GM21576 (cell line): ENCODE data around the gene UPK1A.
A peak's percentile ranks its signal among the peaks of the same experiment; 100 is the strongest.
"Not testable (repeated sequence)": the region's sequence is repeated elsewhere in the genome, so short reads cannot be mapped to it uniquely, and the experiment has no call there.

ENCODE experiments used
- ATAC-seq: cut with Tn5 transposase; IDR thresholded peaks from one replicate; pipeline ENCODE4 v1.9.1; 2021; ENCODE audit warnings: mild to moderate bottlenecking, moderate library complexity; ENCODE audit not compliant: unreplicated experiment

Gene UPK1A

DNA sequence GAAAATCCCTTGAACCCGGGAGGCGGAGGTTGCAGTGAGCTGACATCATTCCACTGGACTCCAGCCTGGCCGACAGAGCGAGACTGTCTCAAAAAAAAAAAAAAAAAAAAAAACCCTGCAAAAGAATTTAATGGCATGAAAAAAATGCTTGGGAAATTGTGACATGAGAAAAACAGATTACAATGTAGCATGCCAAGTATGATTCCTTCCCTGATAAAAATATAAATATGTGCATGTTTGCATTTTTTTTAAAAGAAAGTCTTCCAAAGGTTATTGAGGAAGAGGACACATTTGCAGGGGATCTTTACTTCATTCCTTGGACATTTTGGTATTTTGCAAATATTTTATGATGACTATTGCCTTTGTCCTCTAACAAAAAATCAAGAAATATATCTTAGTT is 23.5 kb downstream of the UPK1A start:
- ATAC-seq: no peak

DNA sequence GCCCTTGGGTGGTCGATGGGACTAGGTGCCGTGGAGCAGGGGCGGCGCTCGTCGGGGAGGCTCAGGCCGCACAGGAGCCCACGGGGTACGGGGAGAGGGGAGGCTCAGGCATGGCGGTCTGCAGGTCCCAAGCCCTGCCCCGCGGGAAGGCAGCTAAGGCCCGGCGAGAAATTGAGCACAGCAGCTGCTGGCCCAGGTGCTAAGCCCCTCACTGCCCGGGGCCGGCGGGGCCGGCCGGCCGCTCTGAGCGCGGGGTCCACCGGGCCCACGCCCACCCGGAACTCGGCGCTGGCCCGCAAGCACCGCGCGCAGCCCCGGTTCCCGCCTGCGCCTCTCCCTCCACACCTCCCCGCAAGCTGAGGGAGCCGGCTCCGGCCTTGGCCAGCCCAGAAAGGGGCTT is 24.8 kb downstream of the UPK1A start:
- ATAC-seq: not testable (repeated sequence)

DNA sequence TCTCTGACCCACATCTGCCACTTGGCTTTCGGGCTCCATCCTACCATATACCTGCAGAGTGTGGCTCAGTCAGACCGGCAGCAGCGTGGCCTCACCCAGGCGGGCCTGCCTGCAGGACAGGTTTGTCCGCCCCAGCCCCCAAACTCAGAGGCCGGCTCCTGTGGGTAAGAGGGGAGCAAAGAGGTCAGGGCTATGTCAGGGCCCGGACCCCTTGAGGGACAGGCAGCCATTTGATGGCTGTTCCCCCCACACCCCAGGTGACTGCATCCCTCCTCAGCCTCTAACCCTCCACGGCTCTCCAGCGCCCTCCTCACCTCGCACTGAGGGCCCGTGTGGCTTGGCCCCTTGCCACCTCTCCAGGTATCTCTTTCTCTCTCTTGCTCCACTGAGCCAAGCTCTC is 25.7 kb downstream of the UPK1A start:
- ATAC-seq: no peak

- no peak for ATAC-seq
These were observed 27.1 kb downstream of the UPK1A start for GRCh38 chr19:35693422-35693821.

GRCh38 chr19:35693835-35694599 is 27.7 kb downstream of the UPK1A start:
- peak; percentile 79 for ATAC-seq

DNA sequence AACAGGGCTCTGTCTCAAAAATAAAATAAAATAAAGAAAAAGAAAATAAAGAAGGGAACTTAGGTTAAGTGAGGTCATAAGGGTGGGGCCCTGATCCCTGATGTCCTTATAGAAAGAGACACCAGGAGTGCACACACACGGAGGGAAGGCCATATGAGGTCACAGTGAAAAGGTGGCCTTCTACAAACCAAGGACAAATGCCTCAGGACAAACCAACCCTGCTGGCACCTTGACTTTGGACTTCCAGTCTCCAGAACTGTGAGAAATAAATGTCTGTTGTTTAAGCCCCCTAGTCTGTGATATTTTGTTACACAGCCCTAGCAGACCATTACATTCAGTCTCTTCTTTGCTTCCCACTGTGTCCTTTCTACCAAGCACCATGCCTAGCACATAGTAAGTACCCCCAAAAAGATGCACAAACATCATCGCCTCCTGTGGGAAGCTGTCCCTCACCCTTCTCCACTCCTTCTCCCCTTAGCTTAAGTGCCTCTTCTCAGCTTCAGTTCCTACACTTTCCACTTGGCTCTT is 29.6 kb downstream of the UPK1A start:
- no peak for ATAC-seq

- no peak for ATAC-seq
These were observed 30.5 kb downstream of the UPK1A start for GRCh38 chr19:35696835-35697234.

DNA sequence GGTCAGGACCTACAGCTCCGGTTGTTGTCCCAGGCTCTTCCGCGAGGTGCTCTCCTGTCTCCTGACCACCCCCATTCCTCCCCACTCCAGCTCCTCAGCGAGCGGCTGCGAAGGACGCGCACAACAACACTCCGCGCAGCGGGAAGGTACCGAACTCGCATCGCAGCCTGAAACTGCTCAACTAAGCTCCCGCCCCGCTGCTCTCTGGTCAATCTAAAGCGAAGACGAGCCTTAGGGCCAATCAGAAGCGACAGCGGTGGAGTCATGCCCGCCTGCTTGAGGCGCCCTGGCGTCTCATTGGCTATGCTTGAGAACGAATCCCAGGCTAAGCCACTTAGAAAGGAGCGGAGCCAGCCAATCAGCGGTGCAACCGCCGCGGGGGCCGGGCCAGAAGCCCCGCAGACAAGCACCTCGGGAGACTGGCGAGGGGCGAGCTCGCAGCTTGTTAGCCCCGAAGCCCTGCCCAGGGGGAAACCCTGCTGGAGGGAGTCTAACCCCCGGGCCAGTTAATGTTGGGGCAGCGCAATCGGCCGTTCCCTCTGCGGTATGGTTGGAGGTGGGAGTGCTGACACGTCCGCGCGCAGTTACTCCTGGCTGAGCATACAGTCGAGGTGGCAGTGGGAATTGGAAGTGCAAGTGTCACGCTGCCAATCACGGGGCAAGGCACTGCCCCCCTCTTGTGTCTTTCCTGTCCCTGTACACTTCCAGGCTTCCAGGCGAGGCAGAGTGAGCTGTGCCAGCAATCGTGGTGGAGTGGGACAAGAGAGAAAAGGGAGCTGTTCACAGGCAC is 36.1 kb downstream of the UPK1A start:
- peak; percentile 88 for ATAC-seq

DNA sequence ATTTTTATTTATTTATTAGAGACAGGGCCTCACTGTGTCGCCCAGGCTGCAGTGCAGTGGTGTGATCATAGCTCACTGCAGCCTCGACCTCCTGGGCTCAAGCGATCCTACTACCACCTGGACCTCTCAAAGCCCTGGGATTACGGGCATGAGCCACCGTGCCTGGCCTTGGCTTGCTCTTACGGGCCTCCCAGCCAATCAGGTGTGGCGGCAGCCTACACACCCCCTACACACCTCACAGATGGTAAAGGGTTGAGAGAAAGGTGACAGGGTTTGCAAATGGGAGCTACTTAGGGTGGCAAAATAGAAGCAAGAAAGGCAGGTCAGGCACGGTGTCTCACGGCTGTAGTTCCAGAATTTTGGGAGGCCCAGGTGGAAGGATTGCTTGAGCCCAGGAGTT is 37.0 kb downstream of the UPK1A start:
- ATAC-seq: no peak

GRCh38 chr19:35704218-35704617 is 37.9 kb downstream of the UPK1A start, which contains the start of gene ZBTB32:
Gene ZBTB32, plus strand, starts transcription at chr19:35704558. Its CDS starts 10,069 bp downstream, at chr19:35714627.
- ATAC-seq: no peak

- no peak for ATAC-seq
These were observed 42.1 kb downstream of the UPK1A start for GRCh38 chr19:35708391-35708790.

- ATAC-seq: peak; percentile 31
These were observed 44.7 kb downstream of the UPK1A start for GRCh38 chr19:35710784-35711723.

DNA sequence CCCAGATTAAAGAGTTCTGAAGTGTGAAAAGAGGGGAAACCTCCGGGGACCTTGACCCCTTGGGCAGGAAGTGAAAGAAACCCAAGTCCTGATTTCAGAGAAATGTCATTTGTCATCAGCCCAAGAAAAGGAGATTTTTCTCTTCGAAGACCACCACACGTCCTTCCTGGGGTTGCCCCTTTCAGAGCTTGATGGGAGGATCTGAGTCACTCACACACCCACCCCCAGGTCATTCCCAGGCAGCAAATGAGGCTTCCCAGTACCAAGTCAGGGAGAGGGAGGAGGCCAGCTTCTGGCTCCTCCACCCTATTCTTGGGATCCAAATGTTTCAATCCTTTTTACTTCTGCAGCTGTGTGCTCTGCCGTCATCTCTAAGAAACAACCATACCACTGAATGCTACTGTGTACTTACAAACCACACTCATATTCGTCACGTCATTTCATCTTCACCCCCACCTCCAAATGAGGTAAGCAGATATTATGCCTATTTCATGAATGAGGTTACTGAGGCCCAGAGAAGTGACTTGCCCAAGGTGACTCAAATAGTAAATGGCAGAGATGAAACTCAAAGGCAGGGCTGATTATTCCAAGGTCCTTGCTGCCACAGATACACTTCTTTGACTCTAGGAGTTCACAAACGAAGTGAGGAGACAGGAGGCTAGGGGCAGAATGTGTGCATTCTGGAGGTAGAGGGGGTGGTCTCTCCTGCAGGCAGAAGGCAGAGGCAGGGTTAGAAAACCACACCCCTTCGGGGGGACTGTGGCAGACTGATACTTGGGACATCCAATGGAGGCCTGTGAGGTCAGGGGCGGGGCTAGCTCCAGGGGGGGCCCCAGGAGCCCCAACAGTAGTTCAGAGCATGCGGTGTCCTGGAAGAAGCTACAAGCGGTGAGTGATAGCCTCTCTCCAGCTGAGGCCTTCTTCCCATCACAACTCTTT is 46.5 kb downstream of the UPK1A start:
- ATAC-seq: no peak

- no peak for ATAC-seq
These were observed 47.2 kb downstream of the UPK1A start for GRCh38 chr19:35713506-35713850.

GRCh38 chr19:35713904-35714495 is 47.7 kb downstream of the UPK1A start:
- ATAC-seq: no peak

GRCh38 chr19:35714601-35715354 is 48.5 kb downstream of the UPK1A start:
- no peak for ATAC-seq

- no peak for ATAC-seq
These were observed 49.1 kb downstream of the UPK1A start for GRCh38 chr19:35715355-35715809.

- no peak for ATAC-seq
These were observed 49.9 kb downstream of the UPK1A start for GRCh38 chr19:35715981-35716800.
